Umbilical cord (tissue), 2 donors: ENCODE measurements around the gene TP53TG3B. TPM values are rescaled to one million over a fixed set of nuclear protein-coding genes. Genes with fewer than 3 reads are reported as not detected.
"Not testable (repeated sequence)": the region's sequence is repeated elsewhere in the genome, so short reads cannot be mapped to it uniquely, and the experiment has no call there.

Experiments
- DNase-seq: peaks from one replicate; pipeline ENCODE4 v3.0.0-alpha.2; 2015; ENCODE audit warnings: low spot score
- total RNA-seq: library from RNA; depleted of rRNA; stranded (reverse); fragments of >200 nt; gene quantifications from one replicate; pipeline ENCODE4 v1.2.3, GENCODE V29; 2014; ENCODE audit warnings: low replicate concordance; ENCODE audit not compliant: insufficient read depth

TP53TG3B gene
- total RNA-seq, result not detected

- not testable (repeated sequence) for DNase-seq
These were observed at the start of gene TP53TG3B for GRCh38 chr16:33360541-33360940. Gene TP53TG3B, plus strand, starts transcription at chr16:33360841. Its CDS starts 68 bp downstream, at chr16:33360909.

- not testable (repeated sequence) for DNase-seq
These were observed 24.2 kb upstream of the TP53TG3B start for GRCh38 chr16:33336226-33337012.

GRCh38 chr16:33337627-33338542 is 22.8 kb upstream of the TP53TG3B start:
- not testable (repeated sequence) for DNase-seq

- DNase-seq, result not testable (repeated sequence)
These were observed 22.1 kb upstream of the TP53TG3B start for GRCh38 chr16:33338543-33338951.

GRCh38 chr16:33339093-33340061 is 21.3 kb upstream of the TP53TG3B start:
- DNase-seq, result not testable (repeated sequence)

Other genes with a start within 250 kb of the TP53TG3B start
- not detected for gene TP53TG3C, start 166.6 kb upstream of the TP53TG3B start, total RNA-seq
- not detected for gene TP53TG3E, start 56.5 kb upstream of the TP53TG3B start, total RNA-seq
- 0.48 TPM for gene TP53TG3F, start 98.8 kb downstream of the TP53TG3B start, total RNA-seq